HepG2 (cell line): ENCODE results near the gene SYTL2. TPM values are rescaled to one million over a fixed set of nuclear protein-coding genes. Genes with fewer than 3 reads are reported as not detected.
A peak's percentile ranks its signal among the peaks of the same experiment; 100 is the strongest.

Experiments
- AHR ChIP-seq: IDR thresholded peaks from 2 replicates; pipeline ENCODE4 v1.6.1; 2018; ENCODE audit warnings: missing genetic modification reagents, missing compliant biosample characterization
- ATF1 ChIP-seq: IDR thresholded peaks from 2 replicates; pipeline ENCODE4 v1.6.1; 2016; ENCODE audit warnings: mild to moderate bottlenecking, control low read depth
- CENPT ChIP-seq: sonication (generic); formaldehyde crosslinking; IDR thresholded peaks from 2 replicates; pipeline ENCODE4 v1.8.0; 2022; ENCODE audit warnings: low read depth, mild to moderate bottlenecking, moderate library complexity, missing genetic modification reagents
- HDAC2 ChIP-seq: sonication (generic); formaldehyde crosslinking; IDR thresholded peaks from 2 replicates; pipeline ENCODE4 v1.4.0; 2020; ENCODE audit warnings: missing genetic modification reagents
- JUN ChIP-seq: sonication (generic); formaldehyde crosslinking; IDR thresholded peaks from 2 replicates; pipeline ENCODE4 v1.4.0; 2020; ENCODE audit warnings: mild to moderate bottlenecking, missing genetic modification reagents
- MAFK ChIP-seq, 2 experiments: IDR thresholded peaks in 1 of 2; conservative IDR thresholded peaks in 1 of 2; 2 replicates each; pipeline ENCODE4 v1.6.1; 2011; ENCODE audit warnings: improper control_type of control experiment in 2 of 2, low read length in 2 of 2
- NKX3-1 ChIP-seq: sonication (generic); formaldehyde crosslinking; IDR thresholded peaks from 2 replicates; pipeline ENCODE4 v1.5.0; 2020; ENCODE audit warnings: missing genetic modification reagents
- RNF2 ChIP-seq: fragments of 450-650 bp; conservative IDR thresholded peaks from 2 replicates; pipeline ENCODE4 v1.6.1; 2016; ENCODE audit warnings: low read depth
- SALL2 ChIP-seq: sonication (generic); formaldehyde crosslinking; IDR thresholded peaks from 2 replicates; pipeline ENCODE4 v1.8.1; 2023; ENCODE audit warnings: mild to moderate bottlenecking, missing genetic modification reagents, inconsistent platforms
- SNAI1 ChIP-seq: sonication (generic); formaldehyde crosslinking; IDR thresholded peaks from 2 replicates; pipeline ENCODE4 v1.5.0; 2020; ENCODE audit warnings: mild to moderate bottlenecking, missing genetic modification reagents, borderline replicate concordance
- SPEN ChIP-seq: sonication (generic); formaldehyde crosslinking; IDR thresholded peaks from 2 replicates; pipeline ENCODE4 v1.5.1; 2020; ENCODE audit warnings: low read depth, mild to moderate bottlenecking, missing genetic modification reagents
- SRSF1 ChIP-seq: fragments of 200-400 bp; formaldehyde crosslinking; optimal IDR thresholded peaks from 2 replicates; pipeline ENCODE3; 2017; ENCODE audit warnings: mild to moderate bottlenecking, low read depth, low read length, moderate library complexity
- TCF12 ChIP-seq, 2 experiments: fragments of 450-650 bp in 1 of 2; sonication (generic) in 1 of 2; formaldehyde crosslinking in 1 of 2; IDR thresholded peaks; 2 replicates each; pipeline versions ENCODE4 v1.6.1 to v1.8.0; 2017 to 2022; ENCODE audit warnings: antibody characterized with exemption in 1 of 2, mild to moderate bottlenecking in 1 of 2, missing genetic modification reagents in 1 of 2, moderate library complexity in 1 of 2
- ZNF136 ChIP-seq: sonication (generic); formaldehyde crosslinking; IDR thresholded peaks from 2 replicates; pipeline ENCODE4 v1.8.1; 2022; ENCODE audit warnings: low read depth, mild to moderate bottlenecking, moderate library complexity, missing genetic modification reagents
- ZNF33A ChIP-seq: sonication (generic); formaldehyde crosslinking; IDR thresholded peaks from 2 replicates; pipeline ENCODE4 v1.5.1; 2020; ENCODE audit warnings: missing genetic modification reagents, mild to moderate bottlenecking, moderate library complexity, borderline replicate concordance
- ZNF510 ChIP-seq: sonication (generic); formaldehyde crosslinking; IDR thresholded peaks from 2 replicates; pipeline ENCODE4 v1.4.0; 2020; ENCODE audit warnings: low read depth, mild to moderate bottlenecking, missing genetic modification reagents
- polyA plus RNA-seq, 8 experiments: library from polyadenylated mRNA; depleted of rRNA in 3 of 8; stranded (reverse) in 7 of 8; unstranded in 1 of 8; fragments of >200 nt; fragmentation: Illumina TruSeq in 4 of 8; extraction: Trizol in 4 of 8; gene quantifications; 2 replicates each; pipeline versions ENCODE4 v1.2.1 to v1.2.3, GENCODE V29; 2011 to 2016; ENCODE audit warnings: low read depth in 4 of 8, missing spikeins in 1 of 8, mixed read lengths in 1 of 8; ENCODE audit not compliant: insufficient read depth in 1 of 8
- total RNA-seq, 5 experiments: library from RNA; depleted of rRNA; stranded (reverse); fragments of >200 nt; fragmentation: Illumina TruSeq; extraction: Trizol; gene quantifications; 2 replicates each; pipeline ENCODE4 v1.2.3, GENCODE V29; 2016; ENCODE audit warnings: low read depth in 1 of 5
- TF ChIP-seq, protein P1 (sequence below): sonication (generic); formaldehyde crosslinking; IDR thresholded peaks from 2 replicates; pipeline ENCODE4 v1.4.0; 2020; ENCODE audit warnings: missing genetic modification reagents
- TF ChIP-seq, protein P2 (sequence below): sonication (generic); formaldehyde crosslinking; IDR thresholded peaks from 2 replicates; pipeline ENCODE4 v1.4.0; 2020; ENCODE audit warnings: mild to moderate bottlenecking, missing genetic modification reagents, borderline replicate concordance
- TF ChIP-seq, protein P3 (sequence below): sonication (generic); formaldehyde crosslinking; IDR thresholded peaks from 2 replicates; pipeline ENCODE4 v1.5.0; 2020; ENCODE audit warnings: mild to moderate bottlenecking, missing genetic modification reagents, borderline replicate concordance

SYTL2 gene
- total and polyA plus RNA-seq, 2 of the 13 experiments (the other 11 are each of a cell fraction or from before 2014, with no cell fraction given), result 0.77 to 0.90 TPM

DNA sequence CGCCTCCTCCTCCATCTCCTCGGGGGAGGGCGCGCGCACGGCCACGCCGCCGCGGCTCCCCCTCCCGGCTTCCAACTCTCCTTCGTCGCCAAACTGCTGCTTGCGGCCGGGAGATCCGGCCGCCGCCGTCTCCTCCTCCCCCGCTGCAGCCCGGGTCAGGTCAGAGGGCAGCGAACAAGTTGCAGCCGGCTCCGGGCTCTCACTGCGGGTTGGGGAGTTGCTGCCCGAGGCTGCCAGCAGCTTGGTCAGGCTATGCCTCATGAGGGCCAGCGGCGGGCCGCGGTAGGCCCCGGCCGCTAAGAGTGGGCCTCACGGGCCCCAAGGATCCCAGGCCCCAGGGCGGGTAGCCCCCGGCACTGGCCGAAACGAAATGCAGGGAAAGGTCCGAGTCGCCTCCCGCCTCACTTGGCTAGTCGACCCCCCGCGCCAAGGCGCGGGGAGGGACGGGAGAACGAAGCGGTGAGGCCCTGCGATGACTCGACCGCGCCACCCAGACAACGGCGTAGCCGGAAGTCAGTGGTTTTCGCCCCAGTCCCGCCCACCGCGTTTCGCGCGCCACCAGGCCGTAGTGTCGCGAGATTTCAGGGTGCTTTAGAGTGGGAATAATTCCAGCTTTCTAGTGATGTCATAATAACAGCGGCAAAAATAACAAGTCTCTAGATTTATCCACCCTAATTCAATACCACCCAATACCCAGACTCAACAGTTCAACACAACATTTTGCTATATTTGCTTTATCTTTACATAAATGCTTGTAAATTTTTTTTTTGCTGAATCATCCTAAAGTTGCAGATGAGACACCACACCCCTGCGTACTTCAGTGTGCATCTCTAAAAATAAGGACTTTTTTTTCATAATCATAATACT is 146.1 kb downstream of the SYTL2 start, which contains the start of gene CREBZF (continued):
- TF ChIP-seq, protein P1, sequence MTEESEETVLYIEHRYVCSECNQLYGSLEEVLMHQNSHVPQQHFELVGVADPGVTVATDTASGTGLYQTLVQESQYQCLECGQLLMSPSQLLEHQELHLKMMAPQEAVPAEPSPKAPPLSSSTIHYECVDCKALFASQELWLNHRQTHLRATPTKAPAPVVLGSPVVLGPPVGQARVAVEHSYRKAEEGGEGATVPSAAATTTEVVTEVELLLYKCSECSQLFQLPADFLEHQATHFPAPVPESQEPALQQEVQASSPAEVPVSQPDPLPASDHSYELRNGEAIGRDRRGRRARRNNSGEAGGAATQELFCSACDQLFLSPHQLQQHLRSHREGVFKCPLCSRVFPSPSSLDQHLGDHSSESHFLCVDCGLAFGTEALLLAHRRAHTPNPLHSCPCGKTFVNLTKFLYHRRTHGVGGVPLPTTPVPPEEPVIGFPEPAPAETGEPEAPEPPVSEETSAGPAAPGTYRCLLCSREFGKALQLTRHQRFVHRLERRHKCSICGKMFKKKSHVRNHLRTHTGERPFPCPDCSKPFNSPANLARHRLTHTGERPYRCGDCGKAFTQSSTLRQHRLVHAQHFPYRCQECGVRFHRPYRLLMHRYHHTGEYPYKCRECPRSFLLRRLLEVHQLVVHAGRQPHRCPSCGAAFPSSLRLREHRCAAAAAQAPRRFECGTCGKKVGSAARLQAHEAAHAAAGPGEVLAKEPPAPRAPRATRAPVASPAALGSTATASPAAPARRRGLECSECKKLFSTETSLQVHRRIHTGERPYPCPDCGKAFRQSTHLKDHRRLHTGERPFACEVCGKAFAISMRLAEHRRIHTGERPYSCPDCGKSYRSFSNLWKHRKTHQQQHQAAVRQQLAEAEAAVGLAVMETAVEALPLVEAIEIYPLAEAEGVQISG (CRISPR knock-in tag), result peak; percentile 83
- TF ChIP-seq, protein P2, sequence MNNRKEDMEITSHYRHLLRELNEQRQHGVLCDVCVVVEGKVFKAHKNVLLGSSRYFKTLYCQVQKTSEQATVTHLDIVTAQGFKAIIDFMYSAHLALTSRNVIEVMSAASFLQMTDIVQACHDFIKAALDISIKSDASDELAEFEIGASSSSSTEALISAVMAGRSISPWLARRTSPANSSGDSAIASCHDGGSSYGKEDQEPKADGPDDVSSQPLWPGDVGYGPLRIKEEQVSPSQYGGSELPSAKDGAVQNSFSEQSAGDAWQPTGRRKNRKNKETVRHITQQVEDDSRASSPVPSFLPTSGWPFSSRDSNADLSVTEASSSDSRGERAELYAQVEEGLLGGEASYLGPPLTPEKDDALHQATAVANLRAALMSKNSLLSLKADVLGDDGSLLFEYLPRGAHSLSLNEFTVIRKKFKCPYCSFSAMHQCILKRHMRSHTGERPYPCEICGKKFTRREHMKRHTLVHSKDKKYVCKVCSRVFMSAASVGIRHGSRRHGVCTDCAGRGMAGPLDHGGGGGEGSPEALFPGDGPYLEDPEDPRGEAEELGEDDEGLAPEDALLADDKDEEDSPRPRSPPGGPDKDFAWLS (CRISPR knock-in tag), result no peak
- TF ChIP-seq JUN (CRISPR knock-in tag) (peak; percentile 58; the same call in 1 of the 2 replicates), RNF2 (0 out of 2 replicates have a peak, but pooled peaks have one; percentile 34), ZNF510 (CRISPR knock-in tag) (peak; percentile 87; the same call in 1 of the 2 replicates), ZNF33A (peak; percentile 83; the same call in 1 of the 2 replicates), SALL2 (CRISPR knock-in tag) (peak; percentile 63; the same call in 1 of the 2 replicates), CENPT (CRISPR knock-in tag) (0 out of 2 replicates have a peak, but pooled peaks have one; percentile 45), AHR (CRISPR knock-in tag) (peak; percentile 79), SRSF1 (peak; percentile 82), ATF1 (CRISPR knock-in tag) (peak; percentile 64; the same call in 1 of the 2 replicates), HDAC2 (CRISPR knock-in tag) (peak; percentile 39; the same call in 1 of the 2 replicates), ZNF136 (CRISPR knock-in tag) (0 out of 2 replicates have a peak, but pooled peaks have one; percentile 55), TCF12 (IDR thresholded peaks at IDR 0.05) (no peak), TCF12 (CRISPR knock-in tag; IDR thresholded peaks at IDR 0.05) (peak; percentile 79; the same call in 1 of the 2 replicates), SNAI1 (CRISPR knock-in tag) (peak; percentile 96; the same call in 1 of the 2 replicates), SPEN (peak; percentile 92), MAFK (conservative IDR thresholded peaks at IDR 0.05 in 1 of 2, IDR thresholded peaks at IDR 0.05 in 1 of 2; ENCODE audit: low read length in 2 of 2) (peak; percentile 95 to 96), NKX3-1 (CRISPR knock-in tag) (peak; percentile 72; the same call in 1 of the 2 replicates)
- TF ChIP-seq, protein P3, sequence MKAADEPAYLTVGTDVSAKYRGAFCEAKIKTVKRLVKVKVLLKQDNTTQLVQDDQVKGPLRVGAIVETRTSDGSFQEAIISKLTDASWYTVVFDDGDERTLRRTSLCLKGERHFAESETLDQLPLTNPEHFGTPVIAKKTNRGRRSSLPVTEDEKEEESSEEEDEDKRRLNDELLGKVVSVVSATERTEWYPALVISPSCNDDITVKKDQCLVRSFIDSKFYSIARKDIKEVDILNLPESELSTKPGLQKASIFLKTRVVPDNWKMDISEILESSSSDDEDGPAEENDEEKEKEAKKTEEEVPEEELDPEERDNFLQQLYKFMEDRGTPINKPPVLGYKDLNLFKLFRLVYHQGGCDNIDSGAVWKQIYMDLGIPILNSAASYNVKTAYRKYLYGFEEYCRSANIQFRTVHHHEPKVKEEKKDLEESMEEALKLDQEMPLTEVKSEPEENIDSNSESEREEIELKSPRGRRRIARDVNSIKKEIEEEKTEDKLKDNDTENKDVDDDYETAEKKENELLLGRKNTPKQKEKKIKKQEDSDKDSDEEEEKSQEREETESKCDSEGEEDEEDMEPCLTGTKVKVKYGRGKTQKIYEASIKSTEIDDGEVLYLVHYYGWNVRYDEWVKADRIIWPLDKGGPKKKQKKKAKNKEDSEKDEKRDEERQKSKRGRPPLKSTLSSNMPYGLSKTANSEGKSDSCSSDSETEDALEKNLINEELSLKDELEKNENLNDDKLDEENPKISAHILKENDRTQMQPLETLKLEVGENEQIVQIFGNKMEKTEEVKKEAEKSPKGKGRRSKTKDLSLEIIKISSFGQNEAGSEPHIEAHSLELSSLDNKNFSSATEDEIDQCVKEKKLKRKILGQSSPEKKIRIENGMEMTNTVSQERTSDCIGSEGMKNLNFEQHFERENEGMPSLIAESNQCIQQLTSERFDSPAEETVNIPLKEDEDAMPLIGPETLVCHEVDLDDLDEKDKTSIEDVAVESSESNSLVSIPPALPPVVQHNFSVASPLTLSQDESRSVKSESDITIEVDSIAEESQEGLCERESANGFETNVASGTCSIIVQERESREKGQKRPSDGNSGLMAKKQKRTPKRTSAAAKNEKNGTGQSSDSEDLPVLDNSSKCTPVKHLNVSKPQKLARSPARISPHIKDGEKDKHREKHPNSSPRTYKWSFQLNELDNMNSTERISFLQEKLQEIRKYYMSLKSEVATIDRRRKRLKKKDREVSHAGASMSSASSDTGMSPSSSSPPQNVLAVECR, result peak; percentile 80
